Activated naive CD8-positive, alpha-beta T cell treated with anti-CD3 and anti-CD28 coated beads for 36 hours (primary cell): ENCODE results near the gene SPACA6. TPM values are rescaled to one million over a fixed set of nuclear protein-coding genes. Genes with fewer than 3 reads are reported as not detected.

Experiments
- DNase-seq: peaks from one replicate; pipeline ENCODE4 v3.0.0; 2021
- H3K27ac Mint-ChIP-seq: one replicate; pipeline ENCODE4 v1.8.0; 2022; ENCODE audit warnings: mild to moderate bottlenecking, moderate library complexity, mixed read lengths
- H3K27me3 Mint-ChIP-seq: one replicate; pipeline ENCODE4 v1.8.0; 2022; ENCODE audit warnings: mild to moderate bottlenecking, mixed read lengths
- H3K36me3 Mint-ChIP-seq: one replicate; pipeline ENCODE4 v1.8.0; 2021; ENCODE audit warnings: mild to moderate bottlenecking, mixed read lengths
- H3K4me1 Mint-ChIP-seq: one replicate; pipeline ENCODE4 v1.8.0; 2021; ENCODE audit warnings: mixed read lengths
- H3K4me3 Mint-ChIP-seq: one replicate; pipeline ENCODE4 v1.8.0; 2022; ENCODE audit warnings: mild to moderate bottlenecking, moderate library complexity, mixed read lengths
- H3K9me3 Mint-ChIP-seq: one replicate; pipeline ENCODE4 v1.8.0; 2022; ENCODE audit warnings: mixed read lengths
- total RNA-seq, 2 experiments: library from RNA; stranded (reverse); gene quantifications; one replicate each; pipeline ENCODE4 v1.2.3, GENCODE V29; 2021

Gene SPACA6
- total RNA-seq, 2 experiments from 2014 or later, result 2.0 to 2.1 TPM

DNA sequence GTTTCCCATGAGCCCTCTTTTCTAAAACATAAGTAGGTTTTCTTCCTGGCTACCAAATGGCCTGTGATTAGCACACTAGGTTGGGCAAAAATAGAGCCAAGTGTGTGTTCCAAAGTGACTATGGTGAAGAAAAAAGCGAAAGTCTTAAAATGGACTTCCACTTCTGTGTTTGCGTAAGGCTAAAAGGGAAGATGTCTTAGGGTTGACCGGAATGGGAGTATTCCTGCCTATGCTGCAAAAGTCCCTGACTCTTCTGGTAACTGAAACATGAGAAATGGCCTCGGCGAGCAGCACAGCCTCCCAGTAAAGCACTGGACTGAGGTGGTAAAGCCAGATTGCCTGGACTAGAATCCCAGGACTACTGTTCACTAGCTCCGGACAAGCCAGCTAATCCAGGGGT, 61.0 kb downstream of the SPACA6 start:
- no peak for DNase-seq
- Mint-ChIP-seq H3K9me3 (no peaks in the 10 kb centered on the region), H3K36me3 (no peaks in the 10 kb centered on the region), H3K4me1 (no peaks in the 10 kb centered on the region), H3K27ac (no peak overlapping the region), H3K4me3 (no peak overlapping the region), H3K27me3 (peaks cover 11% of the 10 kb centered on the region)

DNA sequence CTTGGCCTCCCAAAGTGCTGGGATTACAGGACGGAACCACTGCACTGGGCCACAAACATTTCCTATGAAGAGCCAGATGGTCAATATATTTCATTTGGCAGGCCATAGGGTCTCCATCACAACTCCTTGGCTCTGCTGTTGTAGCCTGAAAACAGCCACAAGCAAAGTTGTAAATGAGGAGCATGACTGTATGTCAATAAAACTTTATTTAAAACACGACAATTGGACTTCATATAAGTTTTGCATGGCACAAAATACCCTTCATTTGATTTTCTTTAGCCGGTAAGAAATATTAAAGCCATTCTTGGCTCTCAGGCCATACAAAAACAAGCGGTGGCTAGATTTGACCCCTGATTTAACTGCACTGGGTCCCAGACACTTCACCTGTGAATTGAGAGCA, 61.6 kb downstream of the SPACA6 start:
- H3K4me1 Mint-ChIP-seq, result no peaks in the 10 kb centered on the region

More for the DNA sequence above, 61.6 kb downstream of the SPACA6 start:
- Mint-ChIP-seq H3K4me3 (no peak overlapping the region), H3K36me3 (no peaks in the 10 kb centered on the region), H3K9me3 (peaks cover 2% of the 10 kb centered on the region), H3K27ac (no peak overlapping the region), H3K27me3 (peaks cover 11% of the 10 kb centered on the region)
- DNase-seq, result no peak

Other genes with a start within 250 kb of the SPACA6 start
- gene SIGLEC8, start 234.9 kb upstream of the SPACA6 start, total RNA-seq, result not detected
- gene CEACAM18, start 214.8 kb upstream of the SPACA6 start, total RNA-seq, result not detected
- gene SIGLEC12, start 191.5 kb upstream of the SPACA6 start, total RNA-seq, result under 1 TPM; 0.33 to 0.76 TPM
- gene SIGLEC6, start 161.7 kb upstream of the SPACA6 start, total RNA-seq, result not detected
- 10 to 100 TPM in 1 of 2 experiments, 1 to 10 TPM in 1; 8.9 to 10.1 TPM for gene ZNF175, start 122.0 kb upstream of the SPACA6 start, total RNA-seq
- not detected for gene SIGLEC5, start 62.9 kb upstream of the SPACA6 start, total RNA-seq
- gene SIGLEC14, start 46.5 kb upstream of the SPACA6 start, total RNA-seq, result under 1 TPM; 0.14 to 0.36 TPM
- not detected for gene HAS1, start 30.7 kb downstream of the SPACA6 start, total RNA-seq
- not detected for gene FPR1, start 58.5 kb downstream of the SPACA6 start, total RNA-seq
- gene FPR2, start 67.8 kb downstream of the SPACA6 start, total RNA-seq, result not detected
- not detected for gene FPR3, start 101.8 kb downstream of the SPACA6 start, total RNA-seq
- gene ZNF577, start 194.6 kb downstream of the SPACA6 start, total RNA-seq, result 1 to 10 TPM; 4.5 to 4.8 TPM
- 10 to 100 TPM; 12.1 to 12.2 TPM for gene ZNF649, start 211.7 kb downstream of the SPACA6 start, total RNA-seq
- gene ZNF613, start 234.1 kb downstream of the SPACA6 start, total RNA-seq, result 1 to 10 TPM; 4.3 to 4.5 TPM